ENCODE data around the gene HUNK.

- no peak for TF ChIP-seq CTCF (IDR thresholded peaks at IDR 0.05)
- no peak for TF ChIP-seq EZH2 (IDR thresholded peaks at IDR 0.05; ENCODE audit: borderline replicate concordance, insufficient read depth, low read depth, low read length, poor library complexity, severe bottlenecking)
Observed at GRCh38 chr21:31862078-31862477, 10.7 kb upstream of the HUNK start.

Data from B cell (primary cell).